IMR-90 (cell line): ENCODE results near the gene LDLRAD4. TPM values are rescaled to one million over a fixed set of nuclear protein-coding genes. Genes with fewer than 3 reads are reported as not detected.
A peak's percentile ranks its signal among the peaks of the same experiment; 100 is the strongest.

Experiments
- ATAC-seq: fragments of 200-7000 bp; cut with Tn5 transposase; 2 replicates; pipeline ENCODE4 v1.9.1; 2020; ENCODE audit warnings: low read depth, mild to moderate bottlenecking, moderate library complexity
- BruUV-seq: library from RNA; stranded (reverse); fragments of 400-500 nt; replicated peaks from 2 replicates; lab custom pipeline; 2021; lab: Mats Ljungman, UMichigan
- CTCF ChIA-PET: fragments of 300-600 bp; formaldehyde crosslinking; extraction: SDS; loops from one replicate; lab custom pipeline; 2021; ENCODE audit warnings: antibody characterized with exemption; lab: Yijun Ruan, JAX
- POLR2A ChIA-PET: fragments of 300-600 bp; sonication (Branson Sonifier 250); formaldehyde crosslinking; loops from one replicate; lab custom pipeline; 2022; ENCODE audit warnings: antibody characterized with exemption; ENCODE audit not compliant: unreplicated experiment; lab: Charles Lee
- DNase-seq: peaks from one replicate; pipeline ENCODE4 v3.0.0; 2013
- H2AFZ ChIP-seq: replicated peaks from 2 replicates; pipeline ENCODE3; 2013; ENCODE audit warnings: low read length, mild to moderate bottlenecking; ENCODE audit not compliant: poor library complexity
- H2AK5ac ChIP-seq: 2 replicates; pipeline ENCODE4 v1.6.1; 2013; ENCODE audit warnings: low read depth, low read length, inconsistent platforms
- H2AK9ac ChIP-seq: replicated peaks from 2 replicates; pipeline ENCODE3; 2013; ENCODE audit warnings: mild to moderate bottlenecking, low read depth, low read length, moderate library complexity; ENCODE audit not compliant: poor library complexity
- H2BK120ac ChIP-seq: 2 replicates; pipeline ENCODE4 v1.6.1; 2013; ENCODE audit warnings: low read depth, low read length, inconsistent platforms
- H2BK15ac ChIP-seq: 3 replicates; pipeline ENCODE4 v1.6.1; 2013; ENCODE audit warnings: low read depth, low read length, inconsistent platforms
- H2BK20ac ChIP-seq: 2 replicates; pipeline ENCODE4 v1.6.1; 2013; ENCODE audit warnings: low read depth, mild to moderate bottlenecking, inconsistent platforms, low read length, moderate library complexity
- H2BK5ac ChIP-seq: 2 replicates; pipeline ENCODE4 v1.6.1; 2013; ENCODE audit warnings: mild to moderate bottlenecking, low read depth, low read length, inconsistent platforms; ENCODE audit not compliant: poor library complexity, severe bottlenecking
- H3K14ac ChIP-seq: replicated peaks from 2 replicates; pipeline ENCODE4 v1.6.1; 2013; ENCODE audit warnings: low read depth, low read length, inconsistent platforms
- H3K18ac ChIP-seq: 2 replicates; pipeline ENCODE4 v1.6.1; 2013; ENCODE audit warnings: low read depth, low read length, control low read depth
- H3K23ac ChIP-seq: 2 replicates; pipeline ENCODE4 v1.6.1; 2013; ENCODE audit warnings: low read depth, low read length, inconsistent platforms
- H3K27ac ChIP-seq: 2 replicates; pipeline ENCODE4 v1.5.1; 2013; ENCODE audit warnings: mild to moderate bottlenecking, control low read depth, low read length; ENCODE audit not compliant: insufficient read depth
- H3K27me3 ChIP-seq: 2 replicates; pipeline ENCODE4 v1.6.1; 2013; ENCODE audit warnings: low read length; ENCODE audit not compliant: control insufficient read depth, insufficient read depth
- H3K36me3 ChIP-seq: 2 replicates; pipeline ENCODE4 v1.6.1; 2013; ENCODE audit warnings: low read length, mixed read lengths; ENCODE audit not compliant: control insufficient read depth, insufficient read depth
- H3K4ac ChIP-seq: 2 replicates; pipeline ENCODE4 v1.6.1; 2013; ENCODE audit warnings: low read depth, low read length, inconsistent platforms
- H3K4me1 ChIP-seq: 2 replicates; pipeline ENCODE4 v1.6.1; 2013; ENCODE audit warnings: low read length, mixed read lengths; ENCODE audit not compliant: control insufficient read depth, insufficient read depth
- H3K4me2 ChIP-seq: 2 replicates; pipeline ENCODE4 v1.6.1; 2013; ENCODE audit warnings: low read depth, mild to moderate bottlenecking, control low read depth, low read length, moderate library complexity
- H3K4me3 ChIP-seq: 2 replicates; pipeline ENCODE4 v1.5.1; 2013; ENCODE audit warnings: low read depth, mild to moderate bottlenecking, control low read depth, low read length, moderate library complexity; ENCODE audit not compliant: insufficient read depth
- H3K56ac ChIP-seq: 2 replicates; pipeline ENCODE4 v1.6.1; 2013; ENCODE audit warnings: low read length, inconsistent platforms; ENCODE audit not compliant: insufficient read depth; ENCODE audit errors: extremely low read depth
- H3K79me1 ChIP-seq, 2 experiments: 2 replicates each; pipeline ENCODE4 v1.6.1; 2013; ENCODE audit warnings: low read length in 2 of 2, inconsistent platforms in 1 of 2, low read depth in 1 of 2
- H3K9ac ChIP-seq: 2 replicates; pipeline ENCODE4 v1.6.1; 2013; ENCODE audit warnings: low read depth, low read length, control low read depth
- H3K9me1 ChIP-seq: 2 replicates; pipeline ENCODE4 v1.6.1; 2013; ENCODE audit warnings: low read length, inconsistent platforms; ENCODE audit not compliant: insufficient read depth
- H3K9me3 ChIP-seq: 2 replicates; pipeline ENCODE4 v1.6.1; 2013; ENCODE audit warnings: low read length; ENCODE audit not compliant: control insufficient read depth, insufficient read depth
- H4K20me1 ChIP-seq: 2 replicates; pipeline ENCODE4 v1.6.1; 2013; ENCODE audit warnings: low read length, inconsistent platforms; ENCODE audit not compliant: insufficient read depth
- H4K5ac ChIP-seq: 2 replicates; pipeline ENCODE4 v1.6.1; 2013; ENCODE audit warnings: mild to moderate bottlenecking, low read depth, low read length, control low read depth
- H4K8ac ChIP-seq, 2 experiments: 2 replicates each; pipeline ENCODE4 v1.6.1; 2013; ENCODE audit warnings: low read depth in 2 of 2, low read length in 2 of 2, control low read depth in 1 of 2, inconsistent platforms in 1 of 2
- H4K91ac ChIP-seq: 2 replicates; pipeline ENCODE4 v1.6.1; 2013; ENCODE audit warnings: low read depth, low read length, inconsistent platforms; ENCODE audit not compliant: insufficient read depth
- BHLHE40 ChIP-seq: fragments of 150-350 bp; IDR thresholded peaks from 2 replicates; pipeline ENCODE4 v1.6.1; 2016; ENCODE audit warnings: mild to moderate bottlenecking, low read depth, low read length
- CEBPB ChIP-seq: IDR thresholded peaks from 2 replicates; pipeline ENCODE4 v1.6.1; 2012; ENCODE audit warnings: low read depth, low read length, improper control_type of control experiment
- CHD1 ChIP-seq: IDR thresholded peaks from 2 replicates; pipeline ENCODE4 v1.6.1; 2012; ENCODE audit warnings: low read depth, low read length, improper control_type of control experiment
- ELK1 ChIP-seq: fragments of 150-350 bp; IDR thresholded peaks from 2 replicates; pipeline ENCODE4 v1.6.1; 2016; ENCODE audit warnings: low read depth, mild to moderate bottlenecking, low read length, moderate library complexity, borderline replicate concordance
- FOS ChIP-seq: fragments of 150-350 bp; IDR thresholded peaks from 2 replicates; pipeline ENCODE4 v1.6.1; 2016; ENCODE audit warnings: low read depth, low read length
- MAFK ChIP-seq: IDR thresholded peaks from 2 replicates; pipeline ENCODE4 v1.6.1; 2012; ENCODE audit warnings: low read depth, low read length, improper control_type of control experiment
- MAZ ChIP-seq: IDR thresholded peaks from 2 replicates; pipeline ENCODE4 v1.6.1; 2012; ENCODE audit warnings: low read depth, mild to moderate bottlenecking, low read length, improper control_type of control experiment, moderate library complexity, borderline replicate concordance
- MXI1 ChIP-seq: IDR thresholded peaks from 2 replicates; pipeline ENCODE4 v1.6.1; 2012; ENCODE audit warnings: low read depth, mild to moderate bottlenecking, low read length, moderate library complexity, borderline replicate concordance
- NFE2L2 ChIP-seq: fragments of 150-350 bp; IDR thresholded peaks from 2 replicates; pipeline ENCODE4 v1.6.1; 2016; ENCODE audit warnings: low read depth, mild to moderate bottlenecking, low read length
- POLR2A ChIP-seq: IDR thresholded peaks from 2 replicates; pipeline ENCODE4 v1.6.1; 2012; ENCODE audit warnings: mild to moderate bottlenecking, low read depth, low read length
- RAD21 ChIP-seq: IDR thresholded peaks from 2 replicates; pipeline ENCODE4 v1.6.1; 2012; ENCODE audit warnings: low read length, improper control_type of control experiment
- RCOR1 ChIP-seq: IDR thresholded peaks from 2 replicates; pipeline ENCODE4 v1.6.1; 2012; ENCODE audit warnings: mild to moderate bottlenecking, low read length, improper control_type of control experiment; ENCODE audit not compliant: insufficient replicate concordance
- RFX5 ChIP-seq: IDR thresholded peaks from 2 replicates; pipeline ENCODE4 v1.8.0; 2012; ENCODE audit warnings: low read depth, mild to moderate bottlenecking, low read length, moderate library complexity
- SMC3 ChIP-seq: fragments of 150-350 bp; IDR thresholded peaks from 2 replicates; pipeline ENCODE4 v1.6.1; 2016; ENCODE audit warnings: low read depth, mild to moderate bottlenecking, antibody characterized with exemption, low read length, moderate library complexity
- WGBS, 2 experiments: methylation state at CpG; one replicate each; pipeline versions ENCODE4 v1.1.5 to v1.1.7; 2013; ENCODE audit warnings: missing lambda C conversion rate in 2 of 2; ENCODE audit not compliant: insufficient read length in 1 of 2; ENCODE audit errors: extremely low coverage in 2 of 2; 5-methylcytosine and 5-hydroxymethylcytosine counted together
- dilution Hi-C: fragments of 300-500 bp; cut with HindIII; formaldehyde crosslinking; loops from one replicate; pipeline ENCODE4 v1.14.3; 2018; ENCODE audit warnings: low sequenced_read_pairs; ENCODE audit not compliant: unreplicated experiment
- in situ Hi-C: fragments of 300-500 bp; cut with MboI; formaldehyde crosslinking; loops from 3 replicates; pipeline ENCODE4 v1.14.3; 2019; ENCODE audit warnings: low sequenced_read_pairs, inconsistent platforms, mixed read lengths
- intact Hi-C: fragments of 100-400 bp; cut with micrococcal nuclease; formaldehyde crosslinking; loops from 2 replicates; pipeline ENCODE4 v1.10.0; 2022
- polyA plus RNA-seq, 3 experiments: library from polyadenylated mRNA; depleted of rRNA; stranded (reverse); fragments of >200 nt; gene quantifications; 2 replicates each; pipeline ENCODE4 v1.2.3, GENCODE V29; 2012; ENCODE audit warnings: low replicate concordance in 1 of 3
- total RNA-seq: library from RNA; depleted of rRNA; stranded (reverse); fragments of >200 nt; gene quantifications from 2 replicates; pipeline ENCODE4 v1.2.3, GENCODE V29; 2012
- TF ChIP-seq, protein P1 (sequence below): conservative IDR thresholded peaks from 2 replicates; pipeline ENCODE4 v1.5.1; 2012; ENCODE audit warnings: mild to moderate bottlenecking, low read depth, low read length, improper control_type of control experiment
- TF ChIP-seq, protein P2 (sequence below): fragments of 150-350 bp; IDR thresholded peaks from 2 replicates; pipeline ENCODE4 v1.6.1; 2017; ENCODE audit warnings: mild to moderate bottlenecking, antibody characterized with exemption, low read length, low read depth

LDLRAD4 gene
- total and polyA plus RNA-seq, 2 of the 4 experiments (the other 2 are of a cell fraction), result not detected

- Histone ChIP-seq H3K4ac (no peak overlapping the region), H3K14ac (no peak overlapping the region), H3K4me1 (no peaks in the 10 kb centered on the region), H3K27me3 (peaks cover 3% of the 10 kb centered on the region; the same call in 1 of the 2 replicates), H3K23ac (no peak overlapping the region), H3K4me3 (no peak overlapping the region), H2BK5ac (no peak overlapping the region), H4K8ac (no peak overlapping the region), H4K20me1 (no peaks in the 10 kb centered on the region), H2AK5ac (no peak overlapping the region), H3K27ac (no peak overlapping the region), H2AFZ (no peak overlapping the region), H3K9me1 (no peaks in the 10 kb centered on the region), H3K9ac (no peak overlapping the region), H3K18ac (no peak overlapping the region), H3K4me2 (no peak overlapping the region), H4K91ac (no peak overlapping the region), H3K56ac (no peak overlapping the region), H2BK20ac (no peak overlapping the region), H2AK9ac (no peak overlapping the region), H3K79me1 (no peaks in the 10 kb centered on the region), H3K36me3 (no peaks in the 10 kb centered on the region), H2BK15ac (no peak overlapping the region), H3K9me3 (peaks cover 16% of the 10 kb centered on the region), H4K5ac (no peak overlapping the region), H2BK120ac (no peak overlapping the region)
- in situ Hi-C loops, result no loop called here
- no peak for TF ChIP-seq ELK1
- TF ChIP-seq, protein P1, sequence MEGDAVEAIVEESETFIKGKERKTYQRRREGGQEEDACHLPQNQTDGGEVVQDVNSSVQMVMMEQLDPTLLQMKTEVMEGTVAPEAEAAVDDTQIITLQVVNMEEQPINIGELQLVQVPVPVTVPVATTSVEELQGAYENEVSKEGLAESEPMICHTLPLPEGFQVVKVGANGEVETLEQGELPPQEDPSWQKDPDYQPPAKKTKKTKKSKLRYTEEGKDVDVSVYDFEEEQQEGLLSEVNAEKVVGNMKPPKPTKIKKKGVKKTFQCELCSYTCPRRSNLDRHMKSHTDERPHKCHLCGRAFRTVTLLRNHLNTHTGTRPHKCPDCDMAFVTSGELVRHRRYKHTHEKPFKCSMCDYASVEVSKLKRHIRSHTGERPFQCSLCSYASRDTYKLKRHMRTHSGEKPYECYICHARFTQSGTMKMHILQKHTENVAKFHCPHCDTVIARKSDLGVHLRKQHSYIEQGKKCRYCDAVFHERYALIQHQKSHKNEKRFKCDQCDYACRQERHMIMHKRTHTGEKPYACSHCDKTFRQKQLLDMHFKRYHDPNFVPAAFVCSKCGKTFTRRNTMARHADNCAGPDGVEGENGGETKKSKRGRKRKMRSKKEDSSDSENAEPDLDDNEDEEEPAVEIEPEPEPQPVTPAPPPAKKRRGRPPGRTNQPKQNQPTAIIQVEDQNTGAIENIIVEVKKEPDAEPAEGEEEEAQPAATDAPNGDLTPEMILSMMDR, result no peak
- TF ChIP-seq POLR2A, result no peak
- TF ChIP-seq MAZ, result no peak
- TF ChIP-seq SMC3, result no peak
- no peak for TF ChIP-seq RCOR1
- no peak for TF ChIP-seq BHLHE40
- no peak for TF ChIP-seq RAD21
- no peak for TF ChIP-seq MAFK
- no peak for TF ChIP-seq NFE2L2
- no peak for TF ChIP-seq RFX5
- TF ChIP-seq, protein P2, sequence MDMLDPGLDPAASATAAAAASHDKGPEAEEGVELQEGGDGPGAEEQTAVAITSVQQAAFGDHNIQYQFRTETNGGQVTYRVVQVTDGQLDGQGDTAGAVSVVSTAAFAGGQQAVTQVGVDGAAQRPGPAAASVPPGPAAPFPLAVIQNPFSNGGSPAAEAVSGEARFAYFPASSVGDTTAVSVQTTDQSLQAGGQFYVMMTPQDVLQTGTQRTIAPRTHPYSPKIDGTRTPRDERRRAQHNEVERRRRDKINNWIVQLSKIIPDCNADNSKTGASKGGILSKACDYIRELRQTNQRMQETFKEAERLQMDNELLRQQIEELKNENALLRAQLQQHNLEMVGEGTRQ, result no peak
- TF ChIP-seq CHD1, result no peak
- no peak for TF ChIP-seq MXI1
- TF ChIP-seq FOS, result no peak
- TF ChIP-seq CEBPB, result no peak
- POLR2A ChIA-PET, result no interaction called here
- ATAC-seq (peak; percentile 61), DNase-seq (peak; percentile 57)
- 14% methylated on average over 17 of the region's 23 CpGs; no CpG with 5 or more reads in 1 of the 2 experiments for WGBS, 2 experiments
- CTCF ChIA-PET, result no interaction called here
- intact Hi-C loops, result no loop called here
- dilution Hi-C loops, result no loop called here
- BruUV-seq, result no TSS peak
Measured at GRCh38 chr18:13500227-13500865, 281.8 kb downstream of the LDLRAD4 start.
